HG03196 (cell line): ENCODE results near the gene CADM1.

Experiments used
- ATAC-seq: cut with Tn5 transposase; IDR thresholded peaks from one replicate; pipeline ENCODE4 v1.9.1; 2021; ENCODE audit not compliant: unreplicated experiment

The CADM1 gene

GRCh38 chr11:115324581-115325432 is 179.4 kb downstream of the CADM1 start:
- ATAC-seq: no peak

- ATAC-seq: no peak
Measured at GRCh38 chr11:115322553-115323203, 181.5 kb downstream of the CADM1 start.

- no peak for ATAC-seq
Measured at GRCh38 chr11:115321605-115322289, 182.5 kb downstream of the CADM1 start.

- ATAC-seq: no peak
Measured at GRCh38 chr11:115317277-115318185, 186.7 kb downstream of the CADM1 start.

- no peak for ATAC-seq
Measured at GRCh38 chr11:115316696-115317095, 187.5 kb downstream of the CADM1 start.

- no peak for ATAC-seq
Measured at GRCh38 chr11:115314330-115314920, 189.8 kb downstream of the CADM1 start.

- ATAC-seq: no peak
Measured at GRCh38 chr11:115313224-115313838, 190.9 kb downstream of the CADM1 start.

- ATAC-seq: no peak
Measured at GRCh38 chr11:115311949-115312348, 192.3 kb downstream of the CADM1 start.

GRCh38 chr11:115306689-115307088 is 197.5 kb downstream of the CADM1 start:
- no peak for ATAC-seq

GRCh38 chr11:115304774-115305472 is 199.3 kb downstream of the CADM1 start:
- no peak for ATAC-seq

GRCh38 chr11:115303929-115304531 is 200.2 kb downstream of the CADM1 start:
- no peak for ATAC-seq

- no peak for ATAC-seq
Measured at GRCh38 chr11:115302946-115303703, 201.1 kb downstream of the CADM1 start.

GRCh38 chr11:115300660-115301428 is 203.4 kb downstream of the CADM1 start:
- no peak for ATAC-seq

GRCh38 chr11:115298300-115299012 is 205.8 kb downstream of the CADM1 start:
- ATAC-seq: no peak

- no peak for ATAC-seq
Measured at GRCh38 chr11:115297330-115297729, 206.9 kb downstream of the CADM1 start.

GRCh38 chr11:115291325-115291724 is 212.9 kb downstream of the CADM1 start:
- ATAC-seq: no peak

- no peak for ATAC-seq
Measured at GRCh38 chr11:115290893-115291292, 213.3 kb downstream of the CADM1 start.
